K562 (cell line): Measurements from ENCODE around the gene GLCCI1. TPM values are rescaled to one million over a fixed set of nuclear protein-coding genes. Genes with fewer than 3 reads are reported as not detected.

Experiments
- ATF7 ChIP-seq: fragments of 450-650 bp; IDR thresholded peaks from 2 replicates; pipeline ENCODE4 v1.7.1; 2014; ENCODE audit warnings: mild to moderate bottlenecking, moderate library complexity
- CEBPG ChIP-seq, 3 experiments: fragments of 200-800 bp in 1 of 3; sonication (Bioruptor generic) in 1 of 3; sonication (generic) in 1 of 3; formaldehyde crosslinking in 1 of 3; IDR thresholded peaks in 2 of 3; conservative IDR thresholded peaks in 1 of 3; 2 replicates each; pipeline versions ENCODE4 v1.6.1 to v1.8.0; 2016 to 2022; ENCODE audit warnings: missing compliant biosample characterization in 2 of 3, missing genetic modification characterization in 2 of 3, mild to moderate bottlenecking in 1 of 3, missing genetic modification reagents in 1 of 3
- EZH2 ChIP-seq: IDR thresholded peaks from 2 replicates; pipeline ENCODE4 v1.6.1; 2012; ENCODE audit warnings: low read depth, mild to moderate bottlenecking, inconsistent platforms, low read length, borderline replicate concordance
- FOSL1 ChIP-seq: fragments of 200-800 bp; sonication (Bioruptor generic); conservative IDR thresholded peaks from 2 replicates; pipeline ENCODE4 v1.6.1; 2016; ENCODE audit warnings: missing genetic modification characterization, missing compliant biosample characterization
- NCOA2 ChIP-seq, 2 experiments: fragments of 450-650 bp; IDR thresholded peaks; 2 replicates each; pipeline ENCODE4 v1.6.1; 2018; ENCODE audit warnings: mild to moderate bottlenecking in 2 of 2, moderate library complexity in 1 of 2; ENCODE audit not compliant: partially characterized antibody in 2 of 2
- NFE2 ChIP-seq: IDR thresholded peaks from 2 replicates; pipeline ENCODE4 v1.6.1; 2014; ENCODE audit warnings: antibody characterized with exemption, low read depth
- NR2C2 ChIP-seq, 2 experiments: fragments of 200-800 bp in 1 of 2; sonication (Bioruptor generic) in 1 of 2; sonication (generic) in 1 of 2; formaldehyde crosslinking in 1 of 2; IDR thresholded peaks; 2 replicates each; pipeline versions ENCODE4 v1.6.1 to v1.8.0; 2016 to 2022; ENCODE audit warnings: mild to moderate bottlenecking in 1 of 2, missing compliant biosample characterization in 1 of 2, missing genetic modification characterization in 1 of 2, missing genetic modification reagents in 1 of 2
- NR2F6 ChIP-seq: fragments of 450-650 bp; formaldehyde crosslinking; IDR thresholded peaks from 2 replicates; pipeline ENCODE4 v1.4.0; 2020; ENCODE audit warnings: mild to moderate bottlenecking
- PYGO2 ChIP-seq: fragments of 450-650 bp; IDR thresholded peaks from 2 replicates; pipeline ENCODE4 v1.6.1; 2016; ENCODE audit warnings: mild to moderate bottlenecking, missing genetic modification characterization, moderate library complexity, missing compliant biosample characterization
- TAF15 ChIP-seq: fragments of 200-400 bp; formaldehyde crosslinking; IDR thresholded peaks from 2 replicates; pipeline ENCODE4 v1.6.1; 2017; ENCODE audit warnings: mild to moderate bottlenecking, low read depth, low read length, moderate library complexity
- polyA plus RNA-seq, 8 experiments: library from polyadenylated mRNA; depleted of rRNA in 4 of 8; stranded (reverse) in 5 of 8; unstranded in 3 of 8; fragments of >200 nt; fragmentation: Nextera tagmentation in 2 of 8; fragmentation: Illumina TruSeq in 1 of 8; extraction: Ambion mirVana in 2 of 8; extraction: Trizol in 1 of 8; gene quantifications; 2 replicates each; pipeline versions ENCODE4 v1.2.1 to v1.2.3, GENCODE V29; 2011 to 2014; ENCODE audit warnings: inconsistent platforms in 1 of 8, missing spikeins in 1 of 8
- total RNA-seq, 7 experiments: library from RNA; depleted of rRNA in 6 of 7; stranded (reverse); fragments of >200 nt in 6 of 7; fragmentation: Illumina TruSeq in 2 of 7; extraction: Trizol in 2 of 7; gene quantifications; 2 replicates each; pipeline versions ENCODE4 v1.2.1 to v1.2.3, GENCODE V29; 2011 to 2021; ENCODE audit warnings: low replicate concordance in 1 of 7
- TF ChIP-seq, protein P1 (sequence below), 2 experiments: fragments of 450-650 bp; conservative IDR thresholded peaks; 2 replicates each; pipeline ENCODE4 v1.6.1; 2017; ENCODE audit warnings: mild to moderate bottlenecking in 2 of 2, moderate library complexity in 2 of 2
- TF ChIP-seq, protein P2 (sequence below), 2 experiments: IDR thresholded peaks in 1 of 2; conservative IDR thresholded peaks in 1 of 2; 2 replicates each; pipeline ENCODE4 v1.6.1; 2016; ENCODE audit warnings: low read depth in 2 of 2, mild to moderate bottlenecking in 1 of 2, missing compliant biosample characterization in 1 of 2, missing genetic modification characterization in 1 of 2, moderate library complexity in 1 of 2
- TF ChIP-seq, protein P3 (sequence below): IDR thresholded peaks from 3 replicates; pipeline ENCODE4 v1.6.1; 2011; ENCODE audit warnings: borderline replicate concordance, mild to moderate bottlenecking, moderate library complexity; ENCODE audit not compliant: insufficient read length; ENCODE audit errors: extremely low read depth
- TF ChIP-seq, protein P4 (sequence below), 2 experiments: fragments of 450-650 bp in 1 of 2; IDR thresholded peaks; 2 replicates each; pipeline ENCODE4 v1.6.1; 2011 to 2017; ENCODE audit warnings: low read depth in 2 of 2, antibody characterized with exemption in 1 of 2, borderline replicate concordance in 1 of 2, low read length in 1 of 2, mild to moderate bottlenecking in 1 of 2, mixed read lengths in 1 of 2; ENCODE audit not compliant: control insufficient read depth in 1 of 2

Gene GLCCI1
- total and polyA plus RNA-seq, 9 of the 15 experiments (the other 6 are each of a cell fraction or from before 2014, with no cell fraction given) = 2.7 to 11.9 (median 7.2) TPM

DNA sequence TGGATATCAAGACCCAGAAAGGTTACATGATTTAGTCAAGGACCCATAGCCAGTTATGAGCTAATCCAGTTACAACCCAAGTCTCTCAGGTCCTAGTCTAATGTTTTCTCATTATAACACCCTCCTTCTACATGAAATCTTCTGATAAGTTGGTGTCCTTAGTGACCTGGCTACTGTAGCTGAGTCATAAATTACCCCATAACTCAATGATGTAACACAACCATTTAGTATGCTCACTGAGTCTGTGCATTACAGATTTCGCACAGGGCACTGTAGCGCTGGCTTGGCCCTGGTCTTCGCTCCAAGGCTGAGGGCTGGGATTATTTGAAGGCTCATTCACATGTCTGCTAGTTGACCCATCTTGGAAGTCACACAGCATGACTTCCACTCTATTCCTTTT lies 36.0 kb upstream of the GLCCI1 start (continued):
- TF ChIP-seq NR2C2 (CRISPR knock-in tag; IDR thresholded peaks at IDR 0.05) (no peak), NR2C2 (tag; IDR thresholded peaks at IDR 0.05) (no peak), NR2F6 (CRISPR knock-in tag) (no peak), NFE2 (0 out of 2 replicates have a peak, but pooled peaks have one; percentile 24), PYGO2 (tag) (no peak), FOSL1 (peak; percentile 62), CEBPG (CRISPR knock-in tag; IDR thresholded peaks at IDR 0.05) (no peak), CEBPG (tag; conservative IDR thresholded peaks at IDR 0.05 in 1 of 2, IDR thresholded peaks at IDR 0.05 in 1 of 2) (peak; percentile 67 to 84), ATF7 (peak; percentile 61; the same call in 1 of the 2 replicates), EZH2 (no peak), NCOA2 (IDR thresholded peaks at IDR 0.05; ENCODE audit: partially characterized antibody in 2 of 2) (no peak), TAF15 (no peak)
- TF ChIP-seq, protein P1, sequence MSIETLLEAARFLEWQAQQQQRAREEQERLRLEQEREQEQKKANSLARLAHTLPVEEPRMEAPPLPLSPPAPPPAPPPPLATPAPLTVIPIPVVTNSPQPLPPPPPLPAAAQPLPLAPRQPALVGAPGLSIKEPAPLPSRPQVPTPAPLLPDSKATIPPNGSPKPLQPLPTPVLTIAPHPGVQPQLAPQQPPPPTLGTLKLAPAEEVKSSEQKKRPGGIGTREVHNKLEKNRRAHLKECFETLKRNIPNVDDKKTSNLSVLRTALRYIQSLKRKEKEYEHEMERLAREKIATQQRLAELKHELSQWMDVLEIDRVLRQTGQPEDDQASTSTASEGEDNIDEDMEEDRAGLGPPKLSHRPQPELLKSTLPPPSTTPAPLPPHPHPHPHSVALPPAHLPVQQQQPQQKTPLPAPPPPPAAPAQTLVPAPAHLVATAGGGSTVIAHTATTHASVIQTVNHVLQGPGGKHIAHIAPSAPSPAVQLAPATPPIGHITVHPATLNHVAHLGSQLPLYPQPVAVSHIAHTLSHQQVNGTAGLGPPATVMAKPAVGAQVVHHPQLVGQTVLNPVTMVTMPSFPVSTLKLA (conservative IDR thresholded peaks at IDR 0.05) = no peak
- TF ChIP-seq, protein P2, sequence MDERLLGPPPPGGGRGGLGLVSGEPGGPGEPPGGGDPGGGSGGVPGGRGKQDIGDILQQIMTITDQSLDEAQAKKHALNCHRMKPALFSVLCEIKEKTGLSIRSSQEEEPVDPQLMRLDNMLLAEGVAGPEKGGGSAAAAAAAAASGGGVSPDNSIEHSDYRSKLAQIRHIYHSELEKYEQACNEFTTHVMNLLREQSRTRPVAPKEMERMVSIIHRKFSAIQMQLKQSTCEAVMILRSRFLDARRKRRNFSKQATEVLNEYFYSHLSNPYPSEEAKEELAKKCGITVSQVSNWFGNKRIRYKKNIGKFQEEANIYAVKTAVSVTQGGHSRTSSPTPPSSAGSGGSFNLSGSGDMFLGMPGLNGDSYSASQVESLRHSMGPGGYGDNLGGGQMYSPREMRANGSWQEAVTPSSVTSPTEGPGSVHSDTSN (CRISPR knock-in tag; IDR thresholded peaks at IDR 0.05; ENCODE audit: low read depth) = no peak
- TF ChIP-seq, protein P2 (tag; conservative IDR thresholded peaks at IDR 0.05; ENCODE audit: low read depth) = peak; percentile 75
- TF ChIP-seq, protein P3, sequence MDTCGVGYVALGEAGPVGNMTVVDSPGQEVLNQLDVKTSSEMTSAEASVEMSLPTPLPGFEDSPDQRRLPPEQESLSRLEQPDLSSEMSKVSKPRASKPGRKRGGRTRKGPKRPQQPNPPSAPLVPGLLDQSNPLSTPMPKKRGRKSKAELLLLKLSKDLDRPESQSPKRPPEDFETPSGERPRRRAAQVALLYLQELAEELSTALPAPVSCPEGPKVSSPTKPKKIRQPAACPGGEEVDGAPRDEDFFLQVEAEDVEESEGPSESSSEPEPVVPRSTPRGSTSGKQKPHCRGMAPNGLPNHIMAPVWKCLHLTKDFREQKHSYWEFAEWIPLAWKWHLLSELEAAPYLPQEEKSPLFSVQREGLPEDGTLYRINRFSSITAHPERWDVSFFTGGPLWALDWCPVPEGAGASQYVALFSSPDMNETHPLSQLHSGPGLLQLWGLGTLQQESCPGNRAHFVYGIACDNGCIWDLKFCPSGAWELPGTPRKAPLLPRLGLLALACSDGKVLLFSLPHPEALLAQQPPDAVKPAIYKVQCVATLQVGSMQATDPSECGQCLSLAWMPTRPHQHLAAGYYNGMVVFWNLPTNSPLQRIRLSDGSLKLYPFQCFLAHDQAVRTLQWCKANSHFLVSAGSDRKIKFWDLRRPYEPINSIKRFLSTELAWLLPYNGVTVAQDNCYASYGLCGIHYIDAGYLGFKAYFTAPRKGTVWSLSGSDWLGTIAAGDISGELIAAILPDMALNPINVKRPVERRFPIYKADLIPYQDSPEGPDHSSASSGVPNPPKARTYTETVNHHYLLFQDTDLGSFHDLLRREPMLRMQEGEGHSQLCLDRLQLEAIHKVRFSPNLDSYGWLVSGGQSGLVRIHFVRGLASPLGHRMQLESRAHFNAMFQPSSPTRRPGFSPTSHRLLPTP = no peak
- TF ChIP-seq, protein P4, sequence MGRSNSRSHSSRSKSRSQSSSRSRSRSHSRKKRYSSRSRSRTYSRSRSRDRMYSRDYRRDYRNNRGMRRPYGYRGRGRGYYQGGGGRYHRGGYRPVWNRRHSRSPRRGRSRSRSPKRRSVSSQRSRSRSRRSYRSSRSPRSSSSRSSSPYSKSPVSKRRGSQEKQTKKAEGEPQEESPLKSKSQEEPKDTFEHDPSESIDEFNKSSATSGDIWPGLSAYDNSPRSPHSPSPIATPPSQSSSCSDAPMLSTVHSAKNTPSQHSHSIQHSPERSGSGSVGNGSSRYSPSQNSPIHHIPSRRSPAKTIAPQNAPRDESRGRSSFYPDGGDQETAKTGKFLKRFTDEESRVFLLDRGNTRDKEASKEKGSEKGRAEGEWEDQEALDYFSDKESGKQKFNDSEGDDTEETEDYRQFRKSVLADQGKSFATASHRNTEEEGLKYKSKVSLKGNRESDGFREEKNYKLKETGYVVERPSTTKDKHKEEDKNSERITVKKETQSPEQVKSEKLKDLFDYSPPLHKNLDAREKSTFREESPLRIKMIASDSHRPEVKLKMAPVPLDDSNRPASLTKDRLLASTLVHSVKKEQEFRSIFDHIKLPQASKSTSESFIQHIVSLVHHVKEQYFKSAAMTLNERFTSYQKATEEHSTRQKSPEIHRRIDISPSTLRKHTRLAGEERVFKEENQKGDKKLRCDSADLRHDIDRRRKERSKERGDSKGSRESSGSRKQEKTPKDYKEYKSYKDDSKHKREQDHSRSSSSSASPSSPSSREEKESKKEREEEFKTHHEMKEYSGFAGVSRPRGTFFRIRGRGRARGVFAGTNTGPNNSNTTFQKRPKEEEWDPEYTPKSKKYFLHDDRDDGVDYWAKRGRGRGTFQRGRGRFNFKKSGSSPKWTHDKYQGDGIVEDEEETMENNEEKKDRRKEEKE (IDR thresholded peaks at IDR 0.05; ENCODE audit: borderline replicate concordance in 1 of 2, control insufficient read depth in 1 of 2, low read depth in 2 of 2, low read length in 1 of 2) = no peak
